Activated naive CD8-positive, alpha-beta T cell (primary cell): Measurements from ENCODE around the gene YDJC.
"Not testable (repeated sequence)": the region's sequence is repeated elsewhere in the genome, so short reads cannot be mapped to it uniquely, and the experiment has no call there.

ENCODE experiments used
- H3K27ac Mint-ChIP-seq: one replicate; pipeline ENCODE4 v1.8.0; 2021; ENCODE audit warnings: mixed read lengths
- H3K27me3 Mint-ChIP-seq: one replicate; pipeline ENCODE4 v1.8.0; 2021; ENCODE audit warnings: mixed read lengths
- H3K36me3 Mint-ChIP-seq: one replicate; pipeline ENCODE4 v1.8.0; 2021; ENCODE audit warnings: mixed read lengths
- H3K4me1 Mint-ChIP-seq: one replicate; pipeline ENCODE4 v1.8.0; 2021; ENCODE audit warnings: low read depth, mixed read lengths
- H3K4me3 Mint-ChIP-seq: one replicate; pipeline ENCODE4 v1.8.0; 2021; ENCODE audit warnings: mild to moderate bottlenecking, mixed read lengths
- H3K9me3 Mint-ChIP-seq: one replicate; pipeline ENCODE4 v1.8.0; 2021; ENCODE audit warnings: low read depth, mixed read lengths

Gene YDJC

GRCh38 chr22:21629255-21630149, at the start of gene YDJC:
YDJC (minus strand) TSS chr22:21630022; CDS start chr22:21630014, 8 bp downstream.
- no peaks in the 10 kb centered on the region for H3K9me3 Mint-ChIP-seq
- H3K27ac Mint-ChIP-seq: peak within 1 kb of the TSS; percentile 93
- H3K27me3 Mint-ChIP-seq: no peaks in the 10 kb centered on the region
- peaks cover 4% of the 10 kb centered on the region for H3K36me3 Mint-ChIP-seq
- peak within 1 kb of the TSS; percentile 93 for H3K4me3 Mint-ChIP-seq
- peaks cover 41% of the 10 kb centered on the region for H3K4me1 Mint-ChIP-seq

GRCh38 chr22:21679383-21679782, 49.6 kb upstream of the YDJC start:
- Mint-ChIP-seq H3K36me3 (no peaks in the 10 kb centered on the region), H3K4me1 (no peaks in the 10 kb centered on the region), H3K27me3 (no peaks in the 10 kb centered on the region), H3K4me3 (no peak overlapping the region), H3K9me3 (no peaks in the 10 kb centered on the region), H3K27ac (no peak overlapping the region)

GRCh38 chr22:21678842-21679241, 49.0 kb upstream of the YDJC start:
- not testable (repeated sequence) for H3K27ac Mint-ChIP-seq, H3K4me1 Mint-ChIP-seq, H3K9me3 Mint-ChIP-seq, H3K36me3 Mint-ChIP-seq, H3K4me3 Mint-ChIP-seq, H3K27me3 Mint-ChIP-seq

GRCh38 chr22:21677606-21678443, 48.0 kb upstream of the YDJC start:
- no peaks in the 10 kb centered on the region for H3K36me3 Mint-ChIP-seq
- H3K27me3 Mint-ChIP-seq: no peaks in the 10 kb centered on the region
- H3K27ac Mint-ChIP-seq: no peak overlapping the region
- no peaks in the 10 kb centered on the region for H3K4me1 Mint-ChIP-seq
- no peak overlapping the region for H3K4me3 Mint-ChIP-seq
- no peaks in the 10 kb centered on the region for H3K9me3 Mint-ChIP-seq

GRCh38 chr22:21674638-21675245, 44.9 kb upstream of the YDJC start:
- H3K4me3 Mint-ChIP-seq: no peak overlapping the region
- H3K27ac Mint-ChIP-seq: no peak overlapping the region
- peaks cover 2% of the 10 kb centered on the region for H3K36me3 Mint-ChIP-seq
- H3K4me1 Mint-ChIP-seq: peaks cover 4% of the 10 kb centered on the region
- H3K9me3 Mint-ChIP-seq: no peaks in the 10 kb centered on the region
- no peaks in the 10 kb centered on the region for H3K27me3 Mint-ChIP-seq

- Mint-ChIP-seq H3K4me1 (peaks cover 9% of the 10 kb centered on the region), H3K9me3 (no peaks in the 10 kb centered on the region), H3K4me3 (no peak overlapping the region), H3K36me3 (peaks cover 2% of the 10 kb centered on the region), H3K27me3 (no peaks in the 10 kb centered on the region), H3K27ac (no peak overlapping the region)
Observed at GRCh38 chr22:21673534-21674321, 43.9 kb upstream of the YDJC start.

GRCh38 chr22:21672107-21672629, 42.3 kb upstream of the YDJC start:
- H3K9me3 Mint-ChIP-seq: no peaks in the 10 kb centered on the region
- no peaks in the 10 kb centered on the region for H3K27me3 Mint-ChIP-seq
- no peak overlapping the region for H3K4me3 Mint-ChIP-seq
- H3K36me3 Mint-ChIP-seq: peaks cover 2% of the 10 kb centered on the region
- no peak overlapping the region for H3K27ac Mint-ChIP-seq
- H3K4me1 Mint-ChIP-seq: peaks cover 16% of the 10 kb centered on the region

- no peak overlapping the region for H3K27ac Mint-ChIP-seq
- no peaks in the 10 kb centered on the region for H3K27me3 Mint-ChIP-seq
- H3K36me3 Mint-ChIP-seq: peaks cover 2% of the 10 kb centered on the region
- H3K4me3 Mint-ChIP-seq: peak overlapping the region; percentile 30
- H3K4me1 Mint-ChIP-seq: peaks cover 29% of the 10 kb centered on the region
- no peaks in the 10 kb centered on the region for H3K9me3 Mint-ChIP-seq
Observed at GRCh38 chr22:21669026-21669425, 39.2 kb upstream of the YDJC start.

GRCh38 chr22:21666786-21667185, 37.0 kb upstream of the YDJC start:
- peak overlapping the region; percentile 97 for H3K4me3 Mint-ChIP-seq
- H3K27ac Mint-ChIP-seq: peak overlapping the region; percentile 22
- peaks cover 29% of the 10 kb centered on the region for H3K4me1 Mint-ChIP-seq
- no peaks in the 10 kb centered on the region for H3K9me3 Mint-ChIP-seq
- no peaks in the 10 kb centered on the region for H3K27me3 Mint-ChIP-seq
- H3K36me3 Mint-ChIP-seq: peaks cover 2% of the 10 kb centered on the region

- no peaks in the 10 kb centered on the region for H3K27me3 Mint-ChIP-seq
- no peaks in the 10 kb centered on the region for H3K9me3 Mint-ChIP-seq
- H3K36me3 Mint-ChIP-seq: no peaks in the 10 kb centered on the region
- peak overlapping the region; percentile 95 for H3K27ac Mint-ChIP-seq
- H3K4me1 Mint-ChIP-seq: peaks cover 27% of the 10 kb centered on the region
- H3K4me3 Mint-ChIP-seq: peak overlapping the region; percentile 97
Observed at GRCh38 chr22:21665047-21665851, 35.4 kb upstream of the YDJC start.

GRCh38 chr22:21663738-21664137, 33.9 kb upstream of the YDJC start:
- Mint-ChIP-seq H3K27ac (peak overlapping the region; percentile 1), H3K36me3 (no peaks in the 10 kb centered on the region), H3K27me3 (no peaks in the 10 kb centered on the region), H3K4me3 (peak overlapping the region; percentile 57), H3K9me3 (no peaks in the 10 kb centered on the region), H3K4me1 (peaks cover 20% of the 10 kb centered on the region)

GRCh38 chr22:21661991-21662390, 32.2 kb upstream of the YDJC start:
- Mint-ChIP-seq H3K9me3 (no peaks in the 10 kb centered on the region), H3K27me3 (no peaks in the 10 kb centered on the region), H3K36me3 (no peaks in the 10 kb centered on the region), H3K27ac (no peak overlapping the region), H3K4me3 (no peak overlapping the region), H3K4me1 (peaks cover 16% of the 10 kb centered on the region)

- peaks cover 17% of the 10 kb centered on the region for H3K4me1 Mint-ChIP-seq
- no peaks in the 10 kb centered on the region for H3K9me3 Mint-ChIP-seq
- no peaks in the 10 kb centered on the region for H3K36me3 Mint-ChIP-seq
- H3K27ac Mint-ChIP-seq: no peak overlapping the region
- no peak overlapping the region for H3K4me3 Mint-ChIP-seq
- H3K27me3 Mint-ChIP-seq: no peaks in the 10 kb centered on the region
Observed at GRCh38 chr22:21660904-21661303, 31.1 kb upstream of the YDJC start.
